K562 (cell line): ENCODE measurements around the gene RPL29. TPM values are rescaled to one million over a fixed set of nuclear protein-coding genes. Genes with fewer than 3 reads are reported as not detected.

Experiments
- EWSR1 ChIP-seq: fragments of 450-650 bp; IDR thresholded peaks from 2 replicates; pipeline ENCODE4 v1.6.1; 2018; ENCODE audit warnings: borderline replicate concordance, mild to moderate bottlenecking, low read depth, moderate library complexity; ENCODE audit not compliant: partially characterized antibody
- KAT8 ChIP-seq: fragments of 450-650 bp; IDR thresholded peaks from 2 replicates; pipeline ENCODE4 v1.6.1; 2016; ENCODE audit warnings: low read depth, mild to moderate bottlenecking
- KDM5B ChIP-seq: fragments of 200-600 bp; sonication (generic); IDR thresholded peaks from 2 replicates; pipeline ENCODE4 v1.6.1; 2012; ENCODE audit warnings: low read depth, mild to moderate bottlenecking, moderate library complexity, low read length, control low read depth, inconsistent platforms; ENCODE audit not compliant: insufficient replicate concordance
- PHB ChIP-seq: fragments of 250-450 bp; sonication (Bioruptor Pico); IDR thresholded peaks from 2 replicates; pipeline ENCODE4 v1.5.0; 2021
- SMARCA4 ChIP-seq: fragments of 450-650 bp; IDR thresholded peaks from 2 replicates; pipeline ENCODE4 v1.6.1; 2016
- SMARCC2 ChIP-seq: fragments of 450-650 bp; IDR thresholded peaks from 2 replicates; pipeline ENCODE4 v1.6.1; 2017; ENCODE audit warnings: antibody characterized with exemption, moderate library complexity, mild to moderate bottlenecking, low read depth
- ZNF174 ChIP-seq: fragments of 250-450 bp; sonication (Bioruptor Pico); IDR thresholded peaks from 2 replicates; pipeline ENCODE4 v1.4.0; 2020; ENCODE audit warnings: mild to moderate bottlenecking
- ZNF785 ChIP-seq: fragments of 250-450 bp; sonication (Bioruptor Pico); IDR thresholded peaks from 2 replicates; pipeline ENCODE4 v1.4.0; 2020; ENCODE audit warnings: mild to moderate bottlenecking
- polyA plus RNA-seq, 8 experiments: library from polyadenylated mRNA; depleted of rRNA in 4 of 8; stranded (reverse) in 5 of 8; unstranded in 3 of 8; fragments of >200 nt; fragmentation: Nextera tagmentation in 2 of 8; fragmentation: Illumina TruSeq in 1 of 8; extraction: Ambion mirVana in 2 of 8; extraction: Trizol in 1 of 8; gene quantifications; 2 replicates each; pipeline versions ENCODE4 v1.2.1 to v1.2.3, GENCODE V29; 2011 to 2014; ENCODE audit warnings: inconsistent platforms in 1 of 8, missing spikeins in 1 of 8
- total RNA-seq, 7 experiments: library from RNA; depleted of rRNA in 6 of 7; stranded (reverse); fragments of >200 nt in 6 of 7; fragmentation: Illumina TruSeq in 2 of 7; extraction: Trizol in 2 of 7; gene quantifications; 2 replicates each; pipeline versions ENCODE4 v1.2.1 to v1.2.3, GENCODE V29; 2011 to 2021; ENCODE audit warnings: low replicate concordance in 1 of 7
- TF ChIP-seq, protein P1 (sequence below): sonication (generic); formaldehyde crosslinking; IDR thresholded peaks from 2 replicates; pipeline ENCODE4 v1.8.1; 2023; ENCODE audit warnings: missing genetic modification reagents, mild to moderate bottlenecking, borderline replicate concordance
- TF ChIP-seq, protein P2 (sequence below), 2 experiments: fragments of 250-450 bp in 1 of 2; fragments of 450-650 bp in 1 of 2; sonication (Bioruptor Pico) in 1 of 2; IDR thresholded peaks; 2 replicates each; pipeline versions ENCODE4 v1.6.1 to v1.8.0; 2016 to 2021; ENCODE audit warnings: mild to moderate bottlenecking in 2 of 2, moderate library complexity in 2 of 2, missing compliant biosample characterization in 1 of 2, missing genetic modification characterization in 1 of 2
- TF ChIP-seq, protein P3 (sequence below): sonication (generic); formaldehyde crosslinking; IDR thresholded peaks from 2 replicates; pipeline ENCODE4 v1.8.1; 2023; ENCODE audit warnings: mild to moderate bottlenecking, missing genetic modification reagents
- TF ChIP-seq, protein P4 (sequence below): sonication (generic); formaldehyde crosslinking; IDR thresholded peaks from 2 replicates; pipeline ENCODE4 v1.9.0; 2022; ENCODE audit warnings: mild to moderate bottlenecking, missing genetic modification reagents
- TF ChIP-seq, protein P5 (sequence below): sonication (generic); formaldehyde crosslinking; IDR thresholded peaks from 2 replicates; pipeline ENCODE4 v1.8.1; 2023; ENCODE audit warnings: mild to moderate bottlenecking, missing genetic modification reagents
- TF ChIP-seq, protein P6 (sequence below): fragments of 250-450 bp; sonication (Bioruptor Pico); IDR thresholded peaks from 2 replicates; pipeline ENCODE4 v1.5.0; 2021; ENCODE audit warnings: mild to moderate bottlenecking, borderline replicate concordance

RPL29 gene
- total and polyA plus RNA-seq, 9 of the 15 experiments (the other 6 are each of a cell fraction or from before 2014, with no cell fraction given): 568 to 1,475 (median 1,104) TPM

DNA sequence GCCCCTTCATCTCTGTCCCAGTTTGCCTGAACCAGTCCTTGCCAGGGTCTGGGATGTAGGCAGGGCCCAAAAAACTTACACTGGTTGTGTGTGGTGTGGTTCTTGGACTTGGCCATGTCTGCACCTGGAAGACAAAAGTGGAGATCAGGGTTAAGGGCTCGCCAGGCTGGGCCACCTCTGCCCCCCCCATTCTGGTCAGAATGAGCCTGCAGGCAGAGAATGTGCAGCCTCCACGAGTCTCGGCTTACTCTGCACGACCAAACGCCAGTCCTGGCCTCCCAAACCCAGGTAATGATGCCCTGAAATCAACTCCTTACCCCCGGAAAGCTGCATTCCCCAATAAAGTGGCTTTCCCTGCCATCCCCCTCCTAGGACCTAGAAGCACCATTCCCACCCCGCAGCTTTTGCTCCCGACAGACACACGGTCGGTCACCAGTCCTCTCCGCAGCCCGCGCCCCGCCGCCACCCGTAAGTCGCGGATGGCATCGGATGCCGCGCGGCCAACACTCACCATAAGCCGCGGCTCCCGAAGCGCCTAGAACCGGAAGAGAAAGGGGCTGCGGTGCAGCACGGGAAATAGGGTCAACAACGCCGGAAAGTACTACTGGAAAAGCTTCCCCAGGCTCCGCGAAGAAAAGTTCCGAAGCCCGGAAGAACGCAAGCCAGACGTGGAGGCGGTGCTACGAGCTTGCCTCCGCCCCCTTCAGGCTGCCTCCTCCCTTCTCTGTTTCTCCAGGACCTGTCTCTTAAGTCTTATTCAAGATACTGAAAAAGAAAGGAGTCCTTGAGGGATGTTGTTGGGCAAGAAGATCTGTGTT lies at the start of gene RPL29 (continued):
- TF ChIP-seq, protein P1, sequence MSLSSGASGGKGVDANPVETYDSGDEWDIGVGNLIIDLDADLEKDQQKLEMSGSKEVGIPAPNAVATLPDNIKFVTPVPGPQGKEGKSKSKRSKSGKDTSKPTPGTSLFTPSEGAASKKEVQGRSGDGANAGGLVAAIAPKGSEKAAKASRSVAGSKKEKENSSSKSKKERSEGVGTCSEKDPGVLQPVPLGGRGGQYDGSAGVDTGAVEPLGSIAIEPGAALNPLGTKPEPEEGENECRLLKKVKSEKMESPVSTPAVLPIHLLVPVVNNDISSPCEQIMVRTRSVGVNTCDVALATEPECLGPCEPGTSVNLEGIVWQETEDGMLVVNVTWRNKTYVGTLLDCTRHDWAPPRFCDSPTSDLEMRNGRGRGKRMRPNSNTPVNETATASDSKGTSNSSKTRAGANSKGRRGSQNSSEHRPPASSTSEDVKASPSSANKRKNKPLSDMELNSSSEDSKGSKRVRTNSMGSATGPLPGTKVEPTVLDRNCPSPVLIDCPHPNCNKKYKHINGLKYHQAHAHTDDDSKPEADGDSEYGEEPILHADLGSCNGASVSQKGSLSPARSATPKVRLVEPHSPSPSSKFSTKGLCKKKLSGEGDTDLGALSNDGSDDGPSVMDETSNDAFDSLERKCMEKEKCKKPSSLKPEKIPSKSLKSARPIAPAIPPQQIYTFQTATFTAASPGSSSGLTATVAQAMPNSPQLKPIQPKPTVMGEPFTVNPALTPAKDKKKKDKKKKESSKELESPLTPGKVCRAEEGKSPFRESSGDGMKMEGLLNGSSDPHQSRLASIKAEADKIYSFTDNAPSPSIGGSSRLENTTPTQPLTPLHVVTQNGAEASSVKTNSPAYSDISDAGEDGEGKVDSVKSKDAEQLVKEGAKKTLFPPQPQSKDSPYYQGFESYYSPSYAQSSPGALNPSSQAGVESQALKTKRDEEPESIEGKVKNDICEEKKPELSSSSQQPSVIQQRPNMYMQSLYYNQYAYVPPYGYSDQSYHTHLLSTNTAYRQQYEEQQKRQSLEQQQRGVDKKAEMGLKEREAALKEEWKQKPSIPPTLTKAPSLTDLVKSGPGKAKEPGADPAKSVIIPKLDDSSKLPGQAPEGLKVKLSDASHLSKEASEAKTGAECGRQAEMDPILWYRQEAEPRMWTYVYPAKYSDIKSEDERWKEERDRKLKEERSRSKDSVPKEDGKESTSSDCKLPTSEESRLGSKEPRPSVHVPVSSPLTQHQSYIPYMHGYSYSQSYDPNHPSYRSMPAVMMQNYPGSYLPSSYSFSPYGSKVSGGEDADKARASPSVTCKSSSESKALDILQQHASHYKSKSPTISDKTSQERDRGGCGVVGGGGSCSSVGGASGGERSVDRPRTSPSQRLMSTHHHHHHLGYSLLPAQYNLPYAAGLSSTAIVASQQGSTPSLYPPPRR (CRISPR knock-in tag): peak; percentile 89
- TF ChIP-seq SMARCC2 (no peak), KDM5B (peak; percentile 90), KAT8 (peak; percentile 49; the same call in 1 of the 2 replicates), EWSR1 (no peak), SMARCA4 (no peak), PHB (0 out of 2 replicates have a peak, but pooled peaks have one; percentile 53), ZNF174 (CRISPR knock-in tag) (no peak), ZNF785 (CRISPR knock-in tag) (no peak)
- TF ChIP-seq, protein P2, sequence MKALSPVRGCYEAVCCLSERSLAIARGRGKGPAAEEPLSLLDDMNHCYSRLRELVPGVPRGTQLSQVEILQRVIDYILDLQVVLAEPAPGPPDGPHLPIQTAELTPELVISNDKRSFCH (CRISPR knock-in tag; IDR thresholded peaks at IDR 0.05): no peak
- TF ChIP-seq, protein P2 (tag; IDR thresholded peaks at IDR 0.05): peak; percentile 75; the same call in 1 of the 2 replicates
- TF ChIP-seq, protein P3, sequence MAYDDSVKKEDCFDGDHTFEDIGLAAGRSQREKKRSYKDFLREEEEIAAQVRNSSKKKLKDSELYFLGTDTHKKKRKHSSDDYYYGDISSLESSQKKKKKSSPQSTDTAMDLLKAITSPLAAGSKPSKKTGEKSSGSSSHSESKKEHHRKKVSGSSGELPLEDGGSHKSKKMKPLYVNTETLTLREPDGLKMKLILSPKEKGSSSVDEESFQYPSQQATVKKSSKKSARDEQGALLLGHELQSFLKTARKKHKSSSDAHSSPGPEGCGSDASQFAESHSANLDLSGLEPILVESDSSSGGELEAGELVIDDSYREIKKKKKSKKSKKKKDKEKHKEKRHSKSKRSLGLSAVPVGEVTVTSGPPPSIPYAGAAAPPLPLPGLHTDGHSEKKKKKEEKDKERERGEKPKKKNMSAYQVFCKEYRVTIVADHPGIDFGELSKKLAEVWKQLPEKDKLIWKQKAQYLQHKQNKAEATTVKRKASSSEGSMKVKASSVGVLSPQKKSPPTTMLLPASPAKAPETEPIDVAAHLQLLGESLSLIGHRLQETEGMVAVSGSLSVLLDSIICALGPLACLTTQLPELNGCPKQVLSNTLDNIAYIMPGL (CRISPR knock-in tag): peak; percentile 48; the same call in 1 of the 2 replicates
- TF ChIP-seq, protein P4, sequence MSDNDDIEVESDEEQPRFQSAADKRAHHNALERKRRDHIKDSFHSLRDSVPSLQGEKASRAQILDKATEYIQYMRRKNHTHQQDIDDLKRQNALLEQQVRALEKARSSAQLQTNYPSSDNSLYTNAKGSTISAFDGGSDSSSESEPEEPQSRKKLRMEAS (CRISPR knock-in tag): peak; percentile 76; the same call in 1 of the 2 replicates
- TF ChIP-seq, protein P5, sequence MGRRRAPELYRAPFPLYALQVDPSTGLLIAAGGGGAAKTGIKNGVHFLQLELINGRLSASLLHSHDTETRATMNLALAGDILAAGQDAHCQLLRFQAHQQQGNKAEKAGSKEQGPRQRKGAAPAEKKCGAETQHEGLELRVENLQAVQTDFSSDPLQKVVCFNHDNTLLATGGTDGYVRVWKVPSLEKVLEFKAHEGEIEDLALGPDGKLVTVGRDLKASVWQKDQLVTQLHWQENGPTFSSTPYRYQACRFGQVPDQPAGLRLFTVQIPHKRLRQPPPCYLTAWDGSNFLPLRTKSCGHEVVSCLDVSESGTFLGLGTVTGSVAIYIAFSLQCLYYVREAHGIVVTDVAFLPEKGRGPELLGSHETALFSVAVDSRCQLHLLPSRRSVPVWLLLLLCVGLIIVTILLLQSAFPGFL (CRISPR knock-in tag): no peak
- TF ChIP-seq, protein P6, sequence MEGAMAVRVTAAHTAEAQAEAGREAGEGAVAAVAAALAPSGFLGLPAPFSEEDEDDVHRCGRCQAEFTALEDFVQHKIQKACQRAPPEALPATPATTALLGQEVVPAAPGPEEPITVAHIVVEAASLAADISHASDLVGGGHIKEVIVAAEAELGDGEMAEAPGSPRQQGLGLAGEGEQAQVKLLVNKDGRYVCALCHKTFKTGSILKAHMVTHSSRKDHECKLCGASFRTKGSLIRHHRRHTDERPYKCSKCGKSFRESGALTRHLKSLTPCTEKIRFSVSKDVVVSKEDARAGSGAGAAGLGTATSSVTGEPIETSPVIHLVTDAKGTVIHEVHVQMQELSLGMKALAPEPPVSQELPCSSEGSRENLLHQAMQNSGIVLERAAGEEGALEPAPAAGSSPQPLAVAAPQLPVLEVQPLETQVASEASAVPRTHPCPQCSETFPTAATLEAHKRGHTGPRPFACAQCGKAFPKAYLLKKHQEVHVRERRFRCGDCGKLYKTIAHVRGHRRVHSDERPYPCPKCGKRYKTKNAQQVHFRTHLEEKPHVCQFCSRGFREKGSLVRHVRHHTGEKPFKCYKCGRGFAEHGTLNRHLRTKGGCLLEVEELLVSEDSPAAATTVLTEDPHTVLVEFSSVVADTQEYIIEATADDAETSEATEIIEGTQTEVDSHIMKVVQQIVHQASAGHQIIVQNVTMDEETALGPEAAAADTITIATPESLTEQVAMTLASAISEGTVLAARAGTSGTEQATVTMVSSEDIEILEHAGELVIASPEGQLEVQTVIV (CRISPR knock-in tag): no peak
